GM13976 (cell line): ENCODE measurements around the gene EVL.

Source experiments
- DNase-seq: peaks from one replicate; pipeline ENCODE4 v3.0.0; 2012; ENCODE audit warnings: low spot score
- in situ Hi-C: fragments of 300-500 bp; cut with MboI; formaldehyde crosslinking; loops from one replicate; pipeline ENCODE4 v1.12.0; 2022; ENCODE audit warnings: low sequenced_read_pairs, mixed read lengths, inconsistent platforms; ENCODE audit not compliant: unreplicated experiment
- TF ChIP-seq, protein P1 (sequence below): IDR thresholded peaks from 2 replicates; pipeline ENCODE4 v1.5.1; 2012; ENCODE audit warnings: borderline replicate concordance, mild to moderate bottlenecking; ENCODE audit not compliant: insufficient read depth; ENCODE audit errors: extremely low read depth, missing control alignments, control extremely low read depth

Gene EVL

GRCh38 chr14:100144645-100144995, 79.4 kb downstream of the EVL start:
- TF ChIP-seq, protein P1, sequence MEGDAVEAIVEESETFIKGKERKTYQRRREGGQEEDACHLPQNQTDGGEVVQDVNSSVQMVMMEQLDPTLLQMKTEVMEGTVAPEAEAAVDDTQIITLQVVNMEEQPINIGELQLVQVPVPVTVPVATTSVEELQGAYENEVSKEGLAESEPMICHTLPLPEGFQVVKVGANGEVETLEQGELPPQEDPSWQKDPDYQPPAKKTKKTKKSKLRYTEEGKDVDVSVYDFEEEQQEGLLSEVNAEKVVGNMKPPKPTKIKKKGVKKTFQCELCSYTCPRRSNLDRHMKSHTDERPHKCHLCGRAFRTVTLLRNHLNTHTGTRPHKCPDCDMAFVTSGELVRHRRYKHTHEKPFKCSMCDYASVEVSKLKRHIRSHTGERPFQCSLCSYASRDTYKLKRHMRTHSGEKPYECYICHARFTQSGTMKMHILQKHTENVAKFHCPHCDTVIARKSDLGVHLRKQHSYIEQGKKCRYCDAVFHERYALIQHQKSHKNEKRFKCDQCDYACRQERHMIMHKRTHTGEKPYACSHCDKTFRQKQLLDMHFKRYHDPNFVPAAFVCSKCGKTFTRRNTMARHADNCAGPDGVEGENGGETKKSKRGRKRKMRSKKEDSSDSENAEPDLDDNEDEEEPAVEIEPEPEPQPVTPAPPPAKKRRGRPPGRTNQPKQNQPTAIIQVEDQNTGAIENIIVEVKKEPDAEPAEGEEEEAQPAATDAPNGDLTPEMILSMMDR, result no peak
- in situ Hi-C loops, result no loop called here
- no peak for DNase-seq

DNA sequence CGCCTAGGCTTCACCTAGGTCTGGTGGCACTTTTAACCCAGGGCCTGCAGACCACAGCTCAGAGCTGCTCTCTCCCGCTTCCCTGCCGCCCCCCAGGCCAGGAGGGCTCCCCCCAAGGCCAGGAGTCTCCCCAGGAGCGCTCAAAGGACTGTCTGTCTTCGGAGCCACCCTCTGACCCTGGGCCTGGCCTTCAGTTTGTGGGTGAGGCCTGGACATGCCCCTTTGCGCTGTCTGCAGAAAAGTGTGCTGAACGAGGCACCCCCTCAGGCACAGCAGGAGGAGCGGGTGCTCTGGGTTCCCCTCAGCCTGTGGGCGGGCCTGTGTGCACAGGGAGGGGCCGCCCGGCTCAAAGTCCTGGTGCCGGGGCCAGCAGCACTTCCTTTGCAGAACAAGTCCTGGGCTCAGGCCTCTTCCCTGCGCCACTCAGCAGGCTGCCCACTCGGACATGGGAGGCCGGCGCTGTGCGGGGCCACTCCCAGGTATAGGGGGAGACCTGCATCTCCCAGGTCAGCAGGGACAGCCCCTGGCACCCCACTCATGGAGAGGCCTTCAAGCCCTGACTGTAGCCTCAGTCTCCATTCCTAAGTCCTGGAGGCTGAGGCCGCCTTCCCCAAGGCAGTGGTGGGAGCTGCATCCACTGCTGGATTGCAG, 79.9 kb downstream of the EVL start:
- TF ChIP-seq, protein P1, result no peak
- in situ Hi-C loops, result no loop called here

DNA sequence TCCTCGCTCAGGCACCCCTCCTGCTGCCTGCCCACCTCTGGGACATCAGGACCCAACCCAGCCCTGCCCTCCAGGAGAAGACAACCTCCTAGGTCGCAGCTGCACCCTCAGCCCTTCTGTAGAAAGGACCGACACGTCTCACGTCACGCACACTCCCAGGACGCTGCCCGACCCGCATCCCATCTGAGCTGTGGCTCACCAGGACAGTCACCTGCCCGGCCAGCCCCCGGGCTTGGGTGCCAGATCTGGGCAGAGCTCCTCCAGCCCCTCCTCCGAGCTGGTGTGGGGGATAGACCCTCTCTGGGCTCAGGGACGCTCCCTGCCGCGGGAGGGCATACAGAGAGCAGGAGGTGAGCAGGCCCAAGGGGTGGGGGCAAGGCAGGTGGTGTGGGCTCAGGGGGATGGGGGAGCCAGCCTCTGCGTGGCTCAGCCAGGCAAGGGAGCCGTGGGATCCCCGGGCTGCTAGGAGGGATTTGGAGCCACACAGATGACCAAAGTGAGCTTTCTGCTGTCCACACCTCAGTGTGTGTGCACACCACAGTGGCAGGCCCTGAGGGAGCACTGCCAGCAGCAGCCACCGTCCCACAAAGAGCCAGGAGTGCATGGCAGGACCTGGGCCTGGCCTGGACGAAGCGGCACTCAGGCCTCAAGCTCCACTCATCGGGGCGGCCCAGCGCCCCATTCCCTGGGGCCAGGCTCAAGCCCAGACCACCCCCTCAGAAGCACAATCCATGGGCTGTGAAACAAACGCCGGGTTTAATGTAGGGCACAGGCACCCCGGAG, 80.7 kb downstream of the EVL start:
- no peak for DNase-seq
- in situ Hi-C loops, result no loop called here
- TF ChIP-seq, protein P1, result no peak

More for the DNA sequence above, 79.9 kb downstream of the EVL start:
- DNase-seq, result no peak

- TF ChIP-seq, protein P1, result peak; percentile 9
- DNase-seq, result no peak
- in situ Hi-C loops, result no loop called here
These were observed 81.4 kb downstream of the EVL start for GRCh38 chr14:100146531-100147091.

DNA sequence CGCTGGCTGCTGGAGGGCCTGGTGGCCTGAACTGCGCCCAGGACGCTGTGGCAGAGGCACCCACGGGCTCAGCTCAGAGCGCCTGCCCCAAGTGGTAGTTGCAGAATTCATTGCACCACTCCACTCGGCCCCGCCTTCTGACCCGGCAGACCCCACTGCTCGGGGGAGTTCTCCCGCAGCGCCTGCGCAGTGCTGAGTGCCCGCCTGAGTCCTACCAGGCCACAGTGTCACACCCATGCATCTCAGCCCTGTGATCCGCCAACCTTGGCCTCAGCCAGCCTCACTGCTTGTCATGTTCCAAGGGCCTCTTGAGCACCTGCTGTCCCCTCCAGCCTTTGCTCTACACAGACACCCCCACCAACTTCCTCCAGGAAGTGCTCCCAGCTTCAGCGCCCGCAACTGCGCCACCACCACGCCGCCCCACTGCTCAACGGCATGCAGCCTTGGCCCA, 82.0 kb downstream of the EVL start:
- TF ChIP-seq, protein P1, result no peak
- in situ Hi-C loops, result no loop called here

DNA sequence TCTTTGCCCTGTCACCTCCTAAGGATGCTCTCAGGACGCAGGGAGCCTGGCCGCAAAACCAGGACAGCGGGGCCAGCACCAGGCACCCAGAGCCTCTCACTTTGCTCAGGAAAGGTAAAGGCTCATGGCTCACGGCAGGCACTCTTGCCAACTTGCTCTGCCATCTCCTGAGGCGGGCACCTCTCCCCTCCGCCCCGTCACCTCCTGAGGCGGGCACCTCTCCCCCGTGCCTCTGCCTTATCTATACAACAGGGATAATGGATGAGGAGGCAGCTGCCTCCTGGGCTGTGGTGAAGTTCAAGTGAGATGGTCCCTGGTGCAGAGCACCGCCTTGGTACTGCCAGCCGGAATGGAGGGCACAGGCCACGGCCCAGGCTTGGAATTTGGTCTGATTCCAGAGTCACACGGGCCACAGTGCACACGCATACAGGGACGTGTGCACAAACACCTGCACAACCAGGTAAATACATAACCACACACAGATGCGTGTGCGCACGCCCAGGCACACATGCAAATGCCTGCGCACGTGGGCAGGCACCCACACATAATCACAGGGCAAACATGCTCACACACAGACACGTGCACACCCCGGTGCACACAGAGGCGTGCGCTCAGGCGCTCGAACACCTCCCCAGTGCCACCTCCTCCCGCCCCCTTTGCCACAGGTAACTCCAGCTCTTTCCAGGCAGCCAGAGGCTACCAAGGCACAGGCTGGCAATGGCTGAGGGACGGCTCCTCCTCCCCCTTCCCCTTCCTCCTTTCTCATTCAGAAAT, 82.7 kb downstream of the EVL start:
- TF ChIP-seq, protein P1, result no peak
- in situ Hi-C loops, result no loop called here
- no peak for DNase-seq

More for the DNA sequence above, 82.0 kb downstream of the EVL start:
- peak; percentile 64 for DNase-seq
